Measurements from ENCODE around the gene NEDD4L.

NEDD4L gene

GRCh38 chr18:58309610-58310239, 265.7 kb downstream of the NEDD4L start:
- no peak for DNase-seq
- in situ Hi-C loops (cut with MboI; ENCODE audit: low pct_unique_long_range_greater_than_20kb, low sequenced_read_pairs): no loop called here

GRCh38 chr18:58310517-58310916, 266.5 kb downstream of the NEDD4L start:
- no peak for DNase-seq
- in situ Hi-C loops (cut with MboI; ENCODE audit: low pct_unique_long_range_greater_than_20kb, low sequenced_read_pairs): no loop called here

- no peak for DNase-seq
- in situ Hi-C loops (cut with MboI; ENCODE audit: low pct_unique_long_range_greater_than_20kb, low sequenced_read_pairs): no loop called here
These were observed 267.4 kb downstream of the NEDD4L start for GRCh38 chr18:58311390-58311789.

- in situ Hi-C loops (cut with MboI; ENCODE audit: low pct_unique_long_range_greater_than_20kb, low sequenced_read_pairs): no loop called here
- no peak for DNase-seq
These were observed 269.5 kb downstream of the NEDD4L start for GRCh38 chr18:58313491-58314032.

- in situ Hi-C loops (cut with MboI; ENCODE audit: low pct_unique_long_range_greater_than_20kb, low sequenced_read_pairs): no loop called here
- DNase-seq: no peak
These were observed 270.3 kb downstream of the NEDD4L start for GRCh38 chr18:58314284-58314683.

- no peak for DNase-seq
- in situ Hi-C loops (cut with MboI; ENCODE audit: low pct_unique_long_range_greater_than_20kb, low sequenced_read_pairs): no loop called here
These were observed 271.0 kb downstream of the NEDD4L start for GRCh38 chr18:58315041-58315440.

- in situ Hi-C loops (cut with MboI; ENCODE audit: low pct_unique_long_range_greater_than_20kb, low sequenced_read_pairs): no loop called here
- DNase-seq: no peak
These were observed 271.8 kb downstream of the NEDD4L start for GRCh38 chr18:58315739-58316215.

GRCh38 chr18:58316396-58317342, 272.6 kb downstream of the NEDD4L start:
- in situ Hi-C loops (cut with MboI; ENCODE audit: low pct_unique_long_range_greater_than_20kb, low sequenced_read_pairs): no loop called here
- DNase-seq: no peak

GRCh38 chr18:58319719-58320118, 275.7 kb downstream of the NEDD4L start:
- in situ Hi-C loops (cut with MboI; ENCODE audit: low pct_unique_long_range_greater_than_20kb, low sequenced_read_pairs): no loop called here
- no peak for DNase-seq

GRCh38 chr18:58320907-58321561, 277.0 kb downstream of the NEDD4L start:
- DNase-seq: no peak
- in situ Hi-C loops (cut with MboI; ENCODE audit: low pct_unique_long_range_greater_than_20kb, low sequenced_read_pairs): no loop called here

- peak; percentile 32 for DNase-seq
- in situ Hi-C loops (cut with MboI; ENCODE audit: low pct_unique_long_range_greater_than_20kb, low sequenced_read_pairs): no loop called here
These were observed 278.0 kb downstream of the NEDD4L start for GRCh38 chr18:58321986-58322385.

- DNase-seq: no peak
- in situ Hi-C loops (cut with MboI; ENCODE audit: low pct_unique_long_range_greater_than_20kb, low sequenced_read_pairs): no loop called here
These were observed 278.4 kb downstream of the NEDD4L start for GRCh38 chr18:58322464-58322863.

- no peak for DNase-seq
- in situ Hi-C loops (cut with MboI; ENCODE audit: low pct_unique_long_range_greater_than_20kb, low sequenced_read_pairs): no loop called here
These were observed 280.1 kb downstream of the NEDD4L start for GRCh38 chr18:58323866-58324762.

- in situ Hi-C loops (cut with MboI; ENCODE audit: low pct_unique_long_range_greater_than_20kb, low sequenced_read_pairs): no loop called here
These were observed 280.9 kb downstream of the NEDD4L start for GRCh38 chr18:58324824-58325480.

GRCh38 chr18:58325494-58325893, 281.5 kb downstream of the NEDD4L start:
- in situ Hi-C loops (cut with MboI; ENCODE audit: low pct_unique_long_range_greater_than_20kb, low sequenced_read_pairs): no loop called here
- DNase-seq: no peak

More at GRCh38 chr18:58324824-58325480, 280.9 kb downstream of the NEDD4L start:
- no peak for DNase-seq

GRCh38 chr18:58334061-58334460, 290.0 kb downstream of the NEDD4L start:
- in situ Hi-C loops (cut with MboI; ENCODE audit: low pct_unique_long_range_greater_than_20kb, low sequenced_read_pairs): no loop called here
- DNase-seq: no peak

- in situ Hi-C loops (cut with MboI; ENCODE audit: low pct_unique_long_range_greater_than_20kb, low sequenced_read_pairs): no loop called here
These were observed 291.2 kb downstream of the NEDD4L start for GRCh38 chr18:58335223-58335622.

GRCh38 chr18:58335821-58336220, 291.8 kb downstream of the NEDD4L start:
- in situ Hi-C loops (cut with MboI; ENCODE audit: low pct_unique_long_range_greater_than_20kb, low sequenced_read_pairs): no loop called here
- DNase-seq: no peak

More at GRCh38 chr18:58335223-58335622, 291.2 kb downstream of the NEDD4L start:
- no peak for DNase-seq

Data from KBM-7 (cell line).